ENCODE results near the gene RAE1. TPM values are rescaled to one million over a fixed set of nuclear protein-coding genes. Genes with fewer than 3 reads are reported as not detected.
A peak's percentile ranks its signal among the peaks of the same experiment; 100 is the strongest.
"Not testable (repeated sequence)": the region's sequence is repeated elsewhere in the genome, so short reads cannot be mapped to it uniquely, and the experiment has no call there.

The RAE1 gene
- total and polyA plus RNA-seq, 5 donors, result 9.4 to 15.6 (median 14.5) TPM

DNA sequence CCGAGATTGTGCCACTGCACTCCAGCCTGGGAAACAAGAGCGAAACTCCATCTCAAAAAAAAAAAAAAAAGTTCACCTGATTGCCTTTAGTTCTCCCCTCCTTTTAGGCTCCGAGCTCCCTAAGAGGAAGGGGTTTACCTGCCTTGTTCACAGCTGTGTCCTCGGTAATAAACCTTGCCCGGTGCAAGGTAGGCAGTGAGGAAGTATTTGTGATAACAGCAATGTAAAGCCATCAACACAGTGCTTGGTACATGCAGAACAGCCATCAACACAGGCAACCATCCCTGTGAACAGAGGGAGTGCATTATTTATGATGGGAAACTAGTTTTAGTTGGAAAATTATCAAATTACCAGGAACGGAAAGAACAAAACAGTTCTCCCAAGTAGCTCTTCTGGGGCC, 23.2 kb upstream of the RAE1 start:
- WGBS, result 72% methylated on average over 6 of the region's 6 CpGs
- no peak overlapping the region for H3K4me3 ChIP-seq (ENCODE audit: low read length)
- H3K27ac ChIP-seq (ENCODE audit: low read length), result no peak overlapping the region
- H3K9me3 ChIP-seq (ENCODE audit: control insufficient read depth, low read length), result no peaks in the 10 kb centered on the region
- ATAC-seq (no peak), DNase-seq (no peak)
- intact Hi-C loops (cut with DNase I), result loop anchor here in 2 of 4 donors (5.0 kb wide), 1 partner anchor 236 kb away; no protein-coding TSS in a partner anchor
- no peaks in the 10 kb centered on the region for H3K27me3 ChIP-seq (ENCODE audit: control insufficient read depth, insufficient read depth)
- H3K4me1 ChIP-seq (ENCODE audit: control insufficient read depth, insufficient read depth, low read length), result no peaks in the 10 kb centered on the region

DNA sequence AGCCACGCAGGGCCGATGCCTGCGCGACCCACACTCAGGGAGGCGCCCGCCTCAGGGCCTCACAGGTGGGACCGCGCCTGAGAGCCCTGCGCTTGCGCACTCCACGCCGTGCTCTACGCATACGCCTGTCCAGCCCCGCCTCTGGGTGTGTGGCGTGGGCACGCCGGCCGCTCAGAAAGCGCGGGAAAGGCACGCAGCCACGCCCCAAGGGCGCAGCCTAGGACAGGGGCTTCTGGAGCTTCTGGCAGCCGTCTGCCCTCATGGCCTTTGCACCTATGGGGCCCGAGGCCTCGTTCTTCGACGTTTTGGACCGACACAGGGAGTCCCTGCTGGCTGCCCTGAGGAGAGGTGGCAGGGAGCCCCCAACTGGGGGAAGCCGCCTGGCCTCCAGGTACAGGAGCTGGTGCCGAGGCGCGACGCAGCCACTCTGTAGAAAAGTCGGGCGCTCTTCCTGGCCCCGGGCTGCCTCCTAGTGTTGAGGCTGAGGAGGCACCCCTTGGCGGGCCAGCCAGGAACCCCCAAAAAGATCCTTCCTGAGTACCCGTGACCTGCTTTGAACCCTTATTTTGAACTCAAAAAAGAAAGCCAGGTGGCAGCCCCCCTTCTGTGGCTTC, 21.3 kb upstream of the RAE1 start, which contains the start of gene SPO11:
TSS of gene SPO11 (plus strand) at position 196 of the 614 bp plus-strand sequence. CDS start at position 261, 65 bp downstream.
- H3K4me1 ChIP-seq (ENCODE audit: control insufficient read depth, insufficient read depth, low read length), result no peaks in the 10 kb centered on the region
- intact Hi-C loops (cut with DNase I), result loop anchor here in 3 of 4 donors (5.0 kb wide), 2 partner anchors 237 to 242 kb away; no protein-coding TSS in a partner anchor
- no peaks in the 10 kb centered on the region for H3K9me3 ChIP-seq (ENCODE audit: control insufficient read depth, low read length)
- no peak for DNase-seq
- ATAC-seq, result peak; percentile 51 to 55
- no peak within 1 kb of the TSS for H3K27ac ChIP-seq (ENCODE audit: low read length)
- WGBS, result 61% methylated on average over 40 of the region's 40 CpGs
- H3K4me3 ChIP-seq (ENCODE audit: low read length), result no peak within 1 kb of the TSS
- no peaks in the 10 kb centered on the region for H3K27me3 ChIP-seq (ENCODE audit: control insufficient read depth, insufficient read depth)

- WGBS, result 51% methylated on average over 8 of the region's 8 CpGs
- ATAC-seq, result no peak
These were observed 20.1 kb upstream of the RAE1 start for GRCh38 chr20:57330998-57331397.

DNA sequence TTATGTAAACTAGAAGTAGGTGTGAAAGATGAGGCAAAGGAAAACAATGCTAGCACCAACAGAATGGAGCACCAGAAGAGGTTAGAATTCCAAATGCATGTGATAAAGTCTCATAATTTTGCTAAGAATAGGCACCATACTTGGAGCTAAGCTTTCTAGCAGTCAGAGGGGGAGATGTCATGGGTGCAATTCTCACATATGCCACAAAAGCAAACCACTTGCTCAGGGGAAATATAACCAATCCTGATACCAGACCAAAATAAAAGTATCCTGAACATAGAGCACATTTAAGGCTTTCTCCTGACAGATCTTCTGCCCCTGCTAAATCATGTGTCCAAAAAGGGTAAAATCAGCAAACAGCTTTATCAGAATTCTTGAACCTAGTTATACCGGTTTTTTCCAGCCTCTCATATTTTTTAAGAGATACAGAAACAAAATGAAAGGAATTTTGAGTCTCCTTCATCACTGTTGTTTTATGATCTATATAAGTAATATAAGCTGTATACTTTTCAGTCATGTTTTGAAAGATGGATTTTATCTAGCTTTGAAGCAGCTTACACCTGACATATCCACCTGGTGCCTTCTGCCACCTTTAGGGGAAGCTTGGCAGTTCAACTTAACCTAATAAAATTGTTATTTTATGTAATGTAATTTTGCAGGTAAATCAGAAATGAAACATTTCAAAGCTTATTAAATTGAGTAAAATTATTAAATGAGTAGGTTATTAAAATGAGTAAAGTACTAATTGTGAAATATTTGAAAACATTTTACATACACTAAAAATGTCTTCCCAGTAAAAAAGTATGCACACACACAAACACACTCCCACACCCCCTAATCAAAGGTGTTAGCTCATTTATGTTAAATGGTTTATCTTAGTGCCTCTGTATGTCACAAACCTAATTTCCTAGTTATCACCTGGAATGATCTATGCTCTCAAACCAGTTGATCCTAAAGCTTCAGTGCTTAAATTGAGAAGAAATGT, 18.7 kb upstream of the RAE1 start:
- intact Hi-C loops (cut with DNase I), result loop anchor here in 1 of 4 donors (5.0 kb wide), 1 partner anchor 245 kb away; no protein-coding TSS in a partner anchor
- DNase-seq (no peak), ATAC-seq (no peak)
- no peak overlapping the region for H3K27ac ChIP-seq (ENCODE audit: low read length)
- H3K4me1 ChIP-seq (ENCODE audit: control insufficient read depth, insufficient read depth, low read length), result no peaks in the 10 kb centered on the region
- no peaks in the 10 kb centered on the region for H3K27me3 ChIP-seq (ENCODE audit: control insufficient read depth, insufficient read depth)
- H3K9me3 ChIP-seq (ENCODE audit: control insufficient read depth, low read length), result no peaks in the 10 kb centered on the region
- WGBS, result 64% methylated on average over 1 of the region's 1 CpG
- no peak overlapping the region for H3K4me3 ChIP-seq (ENCODE audit: low read length)

More at GRCh38 chr20:57330998-57331397, 20.1 kb upstream of the RAE1 start:
- Histone ChIP-seq H3K27me3 (ENCODE audit: control insufficient read depth, insufficient read depth) (no peaks in the 10 kb centered on the region), H3K4me3 (ENCODE audit: low read length) (no peak overlapping the region), H3K27ac (ENCODE audit: low read length) (no peak overlapping the region), H3K4me1 (ENCODE audit: control insufficient read depth, insufficient read depth, low read length) (no peaks in the 10 kb centered on the region), H3K9me3 (ENCODE audit: control insufficient read depth, low read length) (no peaks in the 10 kb centered on the region)
- intact Hi-C loops (cut with DNase I), result loop anchor here in 1 of 4 donors (5.0 kb wide), 1 partner anchor 244 kb away; no protein-coding TSS in a partner anchor
- no peak for DNase-seq

DNA sequence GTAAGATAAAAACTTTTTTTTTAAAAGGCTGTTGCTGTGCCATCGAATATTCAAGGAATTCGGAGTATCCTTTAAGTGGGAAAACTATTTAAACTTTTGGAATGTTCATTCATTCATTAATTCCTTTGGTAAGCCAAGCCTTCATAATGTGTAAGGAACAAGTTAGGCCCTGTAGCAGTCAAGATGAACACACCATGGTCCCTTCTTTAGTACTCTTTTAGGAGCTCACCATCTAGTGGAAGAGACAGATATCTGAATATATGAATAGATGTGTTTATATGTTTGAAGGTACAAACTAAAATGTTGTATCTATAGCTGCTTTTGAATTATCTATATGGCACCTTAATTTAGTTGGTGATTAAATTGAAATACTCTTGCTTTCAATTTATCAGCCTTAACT, 15.7 kb upstream of the RAE1 start:
- intact Hi-C loops (cut with DNase I), result no loop called here
- no peak for DNase-seq
- H3K4me1 ChIP-seq (ENCODE audit: control insufficient read depth, insufficient read depth, low read length), result no peaks in the 10 kb centered on the region
- H3K27ac ChIP-seq (ENCODE audit: low read length), result no peak overlapping the region
- H3K9me3 ChIP-seq (ENCODE audit: control insufficient read depth, low read length), result no peaks in the 10 kb centered on the region
- H3K27me3 ChIP-seq (ENCODE audit: control insufficient read depth, insufficient read depth), result no peaks in the 10 kb centered on the region
- no peak overlapping the region for H3K4me3 ChIP-seq (ENCODE audit: low read length)
- WGBS, result 69% methylated on average over 2 of the region's 2 CpGs
- no peak for ATAC-seq

DNA sequence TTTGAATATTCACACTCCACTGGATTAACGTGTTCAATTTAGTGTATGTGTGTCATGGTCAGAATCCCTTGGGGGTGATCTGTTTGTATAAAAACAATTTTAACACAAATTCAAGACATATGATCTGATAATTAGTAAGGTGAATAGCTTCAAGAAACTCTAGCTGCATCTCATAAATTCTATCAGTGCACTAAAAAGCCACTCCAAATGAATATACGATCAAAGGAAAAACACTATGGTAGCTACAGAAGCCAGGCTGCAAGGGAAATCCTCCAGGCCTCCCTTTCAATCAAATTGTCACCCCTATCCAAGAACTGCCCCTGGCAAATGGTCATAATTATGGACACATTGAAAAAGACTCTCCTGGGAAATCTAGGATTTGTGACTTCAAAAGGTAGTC, 9.4 kb upstream of the RAE1 start:
- no peaks in the 10 kb centered on the region for H3K9me3 ChIP-seq (ENCODE audit: control insufficient read depth, low read length)
- DNase-seq (no peak), ATAC-seq (no peak)
- intact Hi-C loops (cut with DNase I), result loop anchor here in 2 of 4 donors (10.0 kb wide), 2 partner anchors 787 to 797 kb away; no protein-coding TSS in a partner anchor
- no peaks in the 10 kb centered on the region for H3K4me1 ChIP-seq (ENCODE audit: control insufficient read depth, insufficient read depth, low read length)
- H3K27me3 ChIP-seq (ENCODE audit: control insufficient read depth, insufficient read depth), result no peaks in the 10 kb centered on the region
- H3K27ac ChIP-seq (ENCODE audit: low read length), result no peak overlapping the region
- no peak overlapping the region for H3K4me3 ChIP-seq (ENCODE audit: low read length)
- WGBS, result 65% methylated on average over 2 of the region's 2 CpGs

DNA sequence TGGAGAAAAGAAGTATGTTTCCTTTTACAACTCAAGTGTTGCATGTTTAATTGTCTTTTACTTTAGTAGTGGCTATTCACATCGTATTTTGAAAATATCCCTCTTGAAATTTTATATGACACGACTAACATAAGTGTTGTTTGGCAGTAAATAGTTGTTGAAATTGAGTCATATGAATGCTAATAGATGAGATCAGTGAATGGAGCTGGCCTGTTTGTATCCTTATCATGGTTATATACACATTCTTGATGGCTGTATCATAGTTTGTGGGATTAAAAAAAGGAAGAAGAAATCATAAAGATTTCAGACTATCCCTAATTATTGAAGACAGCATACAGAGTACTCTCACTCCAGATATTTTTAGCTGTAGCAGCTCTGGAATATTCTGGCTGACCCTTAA, 8.2 kb upstream of the RAE1 start:
- intact Hi-C loops (cut with DNase I), result loop anchor here in 2 of 4 donors (10.0 kb wide), 2 partner anchors 788 to 798 kb away; no protein-coding TSS in a partner anchor

GRCh38 chr20:57346477-57346876, 4.6 kb upstream of the RAE1 start:
- H3K27ac ChIP-seq (ENCODE audit: low read length), result no peak overlapping the region
- under 1% methylated on average over 4 of the region's 4 CpGs for WGBS
- no peaks in the 10 kb centered on the region for H3K4me1 ChIP-seq (ENCODE audit: control insufficient read depth, insufficient read depth, low read length)
- DNase-seq, result peak; percentile 73 to 90 (median 78)
- no peak overlapping the region for H3K4me3 ChIP-seq (ENCODE audit: low read length)
- H3K27me3 ChIP-seq (ENCODE audit: control insufficient read depth, insufficient read depth), result no peaks in the 10 kb centered on the region
- no peaks in the 10 kb centered on the region for H3K9me3 ChIP-seq (ENCODE audit: control insufficient read depth, low read length)
- intact Hi-C loops (cut with DNase I), result loop anchor here (2.0 to 10.0 kb wide), 6 partner anchors 254 to 802 kb away; no protein-coding TSS in a partner anchor
- peak; percentile 59 to 64 for ATAC-seq

More for the DNA sequence above, 8.2 kb upstream of the RAE1 start:
- Histone ChIP-seq H3K9me3 (ENCODE audit: control insufficient read depth, low read length) (no peaks in the 10 kb centered on the region), H3K4me1 (ENCODE audit: control insufficient read depth, insufficient read depth, low read length) (no peaks in the 10 kb centered on the region), H3K27me3 (ENCODE audit: control insufficient read depth, insufficient read depth) (no peaks in the 10 kb centered on the region), H3K27ac (ENCODE audit: low read length) (no peak overlapping the region), H3K4me3 (ENCODE audit: low read length) (no peak overlapping the region)
- WGBS, result 47% methylated on average over 2 of the region's 2 CpGs
- DNase-seq (no peak), ATAC-seq (no peak)

DNA sequence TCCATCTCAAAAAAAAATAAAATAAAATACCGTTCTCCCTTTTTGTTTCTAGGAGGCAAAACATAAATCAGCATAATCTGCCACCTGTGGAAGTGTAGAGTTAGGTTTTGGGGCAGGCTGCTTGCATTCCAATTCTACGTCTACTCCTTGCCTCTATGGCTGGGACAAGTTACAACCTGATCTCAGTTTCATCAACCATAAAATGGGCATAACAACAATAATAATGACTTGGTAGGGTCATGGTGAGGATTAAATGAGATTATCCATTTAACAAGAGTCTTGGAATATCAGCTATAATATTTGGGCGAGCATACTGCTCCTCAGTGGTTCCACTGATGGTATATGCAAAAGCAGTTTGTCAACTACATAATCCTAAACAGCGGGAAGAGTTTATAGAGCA, 3.7 kb upstream of the RAE1 start:
- Histone ChIP-seq H3K27me3 (ENCODE audit: control insufficient read depth, insufficient read depth) (no peaks in the 10 kb centered on the region), H3K9me3 (ENCODE audit: control insufficient read depth, low read length) (no peaks in the 10 kb centered on the region), H3K4me3 (ENCODE audit: low read length) (no peak overlapping the region), H3K27ac (ENCODE audit: low read length) (no peak overlapping the region), H3K4me1 (ENCODE audit: control insufficient read depth, insufficient read depth, low read length) (peaks cover 3% of the 10 kb centered on the region)
- intact Hi-C loops (cut with DNase I), result loop anchor here (2.0 to 10.0 kb wide), 6 partner anchors 255 to 803 kb away; no protein-coding TSS in a partner anchor
- DNase-seq (no peak), ATAC-seq (no peak)
- WGBS, result 81% methylated on average over 4 of the region's 4 CpGs

GRCh38 chr20:57348200-57348921, 2.7 kb upstream of the RAE1 start:
- intact Hi-C loops (cut with DNase I), result loop anchor here in 3 of 4 donors (5.0 to 10.0 kb wide), 4 partner anchors 256 to 804 kb away; no protein-coding TSS in a partner anchor
- H3K4me3 ChIP-seq (ENCODE audit: low read length); H3K9me3 ChIP-seq (ENCODE audit: control insufficient read depth, low read length); ATAC-seq; H3K27ac ChIP-seq (ENCODE audit: low read length); DNase-seq; H3K27me3 ChIP-seq (ENCODE audit: control insufficient read depth, insufficient read depth); H3K4me1 ChIP-seq (ENCODE audit: control insufficient read depth, insufficient read depth, low read length): not testable (repeated sequence)
- WGBS, result 67% methylated on average over 47 of the region's 47 CpGs

Data from right cardiac atrium (tissue), 5 donors.